Activated T-cell treated with anti-CD3 and anti-CD28 coated beads, Interleukin-2, amount 50 U/mL, for 48 hours (primary cell): ENCODE results near the gene MRPL17.

ENCODE experiments used
- DNase-seq, 2 experiments: peaks; one replicate each; pipeline ENCODE4 v3.0.0-alpha.2; 2020

MRPL17 gene

GRCh38 chr11:6681949-6682348, 1.2 kb downstream of the MRPL17 start:
- no peak for DNase-seq

DNA sequence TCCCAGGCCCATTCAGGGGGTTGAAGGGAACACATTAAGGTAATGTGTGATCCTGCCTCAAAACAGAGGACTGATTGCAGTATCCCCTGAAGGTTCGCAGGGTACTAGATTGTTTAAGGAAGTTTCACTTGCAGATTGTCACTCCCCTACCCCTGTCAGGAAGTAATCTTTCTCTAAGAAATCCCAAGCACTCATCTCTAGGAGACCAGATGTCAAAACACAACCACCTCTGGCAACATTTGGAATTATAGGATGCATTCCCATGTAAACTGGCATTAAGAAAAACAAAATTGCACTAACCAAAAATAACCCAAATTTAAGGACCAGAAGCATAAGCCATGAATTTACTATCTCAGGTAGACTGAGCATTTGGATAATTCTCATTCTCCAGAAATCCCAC, 1.6 kb downstream of the MRPL17 start:
- DNase-seq: no peak

- DNase-seq: no peak
Measured at GRCh38 chr11:6677018-6677417, 6.1 kb downstream of the MRPL17 start.

- DNase-seq: no peak
Measured at GRCh38 chr11:6674862-6675261, 8.3 kb downstream of the MRPL17 start.

GRCh38 chr11:6674219-6674597, 8.9 kb downstream of the MRPL17 start:
- DNase-seq: no peak

GRCh38 chr11:6673523-6674218, 9.5 kb downstream of the MRPL17 start:
- no peak for DNase-seq

DNA sequence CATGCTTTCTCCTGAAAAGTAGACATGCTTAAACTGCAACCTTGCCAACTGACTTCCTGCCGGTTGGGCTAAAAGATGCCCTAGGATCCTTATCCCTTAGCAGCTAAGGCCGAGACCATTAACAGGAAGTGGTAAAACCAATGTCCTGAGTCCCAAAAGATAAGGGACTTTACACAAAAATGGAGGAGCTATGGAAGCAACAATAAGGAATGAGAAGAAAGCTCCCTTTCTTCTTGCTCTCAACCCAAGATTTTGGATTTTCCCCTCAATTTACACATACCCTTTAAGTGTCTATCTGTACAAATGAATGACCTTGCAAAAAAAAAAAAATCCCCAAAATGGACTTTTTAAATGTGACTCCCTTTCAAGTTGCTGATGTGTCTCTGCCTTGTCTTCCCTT, 11.1 kb downstream of the MRPL17 start:
- DNase-seq: no peak

DNA sequence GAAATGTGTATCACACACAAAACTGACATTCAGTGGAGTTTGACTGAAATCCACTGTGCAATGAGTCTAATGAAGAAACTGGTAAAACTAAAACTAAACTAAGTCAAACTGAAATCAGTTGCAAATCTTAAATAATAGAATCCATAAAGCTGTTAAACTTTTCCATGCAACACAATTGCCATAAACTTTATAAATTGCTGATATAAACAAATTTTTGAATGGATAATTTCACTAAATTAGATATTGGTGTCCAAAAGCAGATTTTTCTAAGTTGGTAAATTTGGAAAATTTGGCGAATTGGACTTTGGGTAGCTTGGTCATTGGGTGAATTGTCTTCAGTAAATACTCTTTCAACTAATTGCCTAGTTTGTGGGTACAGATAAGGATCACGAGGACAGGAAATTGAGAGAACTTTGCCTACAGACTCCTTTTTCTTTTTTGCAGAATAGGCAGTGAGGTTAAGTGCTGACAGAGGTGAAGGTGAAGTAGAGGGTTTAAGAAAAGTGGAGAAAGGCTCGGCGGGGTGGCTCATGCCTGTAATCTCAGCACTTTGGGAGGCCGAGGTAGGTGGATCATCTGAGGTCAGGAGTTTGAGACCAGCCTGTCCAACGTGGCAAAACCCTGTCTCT, 12.8 kb downstream of the MRPL17 start:
- DNase-seq: no peak

GRCh38 chr11:6667733-6668374, 15.3 kb downstream of the MRPL17 start:
- DNase-seq: peak; percentile 49 to 61

DNA sequence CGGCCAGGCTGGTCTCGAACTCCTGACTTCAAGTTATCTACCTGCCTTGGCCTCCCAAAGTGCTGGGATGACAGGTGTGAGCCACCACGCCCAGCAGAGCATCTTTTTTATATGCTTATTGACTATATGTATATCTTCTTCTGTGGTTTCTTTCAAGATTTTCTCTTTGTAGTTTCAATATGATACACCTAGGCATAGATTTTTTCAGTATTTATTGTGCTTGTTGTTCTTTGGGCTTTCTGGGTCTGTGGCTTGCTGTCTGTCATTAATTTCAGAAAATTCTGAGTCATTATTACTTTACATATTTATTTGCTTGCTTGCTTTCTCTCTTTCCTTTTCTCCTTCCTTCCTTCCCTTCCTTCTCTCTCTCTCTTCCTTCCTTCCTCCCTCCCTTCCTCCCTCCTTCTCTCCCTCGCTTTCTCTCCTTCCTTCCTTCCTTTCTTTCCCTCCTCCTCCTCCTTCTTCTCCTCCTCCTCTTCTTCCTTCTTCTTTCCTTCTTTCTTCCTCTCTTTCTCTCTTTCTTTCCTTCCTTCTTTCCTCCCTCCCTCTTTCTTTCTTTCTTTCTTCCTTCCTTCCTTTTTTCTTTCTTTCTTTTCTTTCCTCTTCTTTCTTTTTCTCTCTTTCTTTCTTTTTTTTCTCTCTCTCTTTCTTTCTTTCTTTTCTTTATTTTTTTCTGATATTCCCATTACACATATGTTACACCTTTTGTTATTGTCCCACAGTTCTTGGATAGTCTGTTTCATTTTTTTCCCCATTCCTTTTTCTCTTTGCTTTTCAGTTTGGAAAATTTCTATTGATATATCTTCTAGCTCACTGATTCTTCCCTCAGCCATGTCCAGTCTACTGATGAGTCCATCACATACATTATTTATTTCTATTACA, 16.6 kb downstream of the MRPL17 start:
- DNase-seq: no peak

DNA sequence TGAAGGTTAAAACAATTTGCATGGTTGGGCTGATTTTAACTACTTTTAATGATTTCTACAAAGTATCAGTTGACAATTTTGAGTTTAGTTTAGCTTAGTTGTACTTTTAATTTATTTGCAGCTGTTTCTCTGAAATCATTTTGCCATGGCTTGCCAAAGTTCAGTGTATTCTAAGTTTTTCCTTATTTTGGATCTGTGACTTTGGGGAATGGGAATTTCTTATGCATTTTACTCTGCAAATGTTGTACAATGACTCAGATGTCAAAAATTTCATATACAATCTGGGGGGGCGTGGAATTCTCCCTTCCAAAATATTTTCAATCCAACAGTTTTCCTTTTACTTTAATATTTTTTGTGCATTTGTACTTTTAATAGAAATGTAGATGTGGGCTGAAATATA, 18.6 kb downstream of the MRPL17 start:
- no peak for DNase-seq

DNA sequence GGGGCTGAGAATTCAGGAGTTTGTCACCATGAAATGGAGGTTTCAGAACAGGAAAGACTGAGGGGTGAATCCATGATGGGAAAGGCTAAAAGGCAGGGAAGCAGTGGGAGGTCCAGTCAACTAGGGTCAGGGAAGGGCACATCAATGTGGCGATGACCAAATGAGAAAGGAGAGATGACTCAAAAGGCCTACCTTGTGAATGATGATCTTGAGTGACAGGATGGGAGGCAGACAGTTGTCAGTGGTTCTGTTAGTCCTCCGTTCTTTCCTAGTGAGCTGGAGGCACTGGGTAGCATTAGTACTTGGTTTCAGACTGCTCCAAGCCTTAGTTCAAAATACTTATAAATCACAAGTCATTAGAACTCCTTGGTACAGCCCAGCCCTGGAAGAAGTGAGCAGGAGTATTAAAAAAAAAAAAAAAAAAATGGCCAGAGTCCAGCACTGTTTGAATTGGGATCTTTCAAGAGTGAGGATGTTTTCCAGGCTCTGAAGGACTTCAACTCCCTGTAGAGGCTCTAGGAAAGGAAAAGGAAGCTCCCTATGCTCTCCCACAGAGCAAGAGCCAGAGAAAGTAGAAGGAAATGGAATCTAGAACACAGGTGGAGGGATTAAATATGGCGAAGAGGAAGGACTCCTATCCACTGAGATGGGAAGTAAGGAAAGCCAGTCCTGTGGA, 19.2 kb downstream of the MRPL17 start:
- no peak for DNase-seq

DNA sequence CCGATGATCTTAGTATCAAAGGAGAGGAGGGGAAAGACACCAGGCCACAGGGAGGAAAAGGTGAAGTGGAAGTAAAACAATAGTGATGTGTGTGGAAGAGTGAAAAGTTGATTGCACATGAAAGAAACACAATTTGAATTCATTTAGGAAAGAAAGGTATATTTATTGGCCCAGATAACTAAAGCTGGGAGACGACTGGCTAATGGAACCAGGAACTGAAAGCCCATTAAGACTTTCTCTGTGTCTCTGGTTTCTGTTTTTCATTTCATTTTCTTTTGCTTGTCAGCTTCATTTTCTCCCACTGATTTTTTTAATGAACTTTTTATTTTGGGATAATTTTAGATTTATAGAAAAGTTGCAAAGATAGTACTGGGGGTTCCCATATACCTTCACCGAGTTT, 22.4 kb downstream of the MRPL17 start:
- no peak for DNase-seq

- DNase-seq: no peak
Measured at GRCh38 chr11:6658647-6659046, 24.5 kb downstream of the MRPL17 start.

GRCh38 chr11:6657346-6657745, 25.8 kb downstream of the MRPL17 start:
- DNase-seq: no peak

GRCh38 chr11:6656936-6657335, 26.2 kb downstream of the MRPL17 start:
- no peak for DNase-seq

DNA sequence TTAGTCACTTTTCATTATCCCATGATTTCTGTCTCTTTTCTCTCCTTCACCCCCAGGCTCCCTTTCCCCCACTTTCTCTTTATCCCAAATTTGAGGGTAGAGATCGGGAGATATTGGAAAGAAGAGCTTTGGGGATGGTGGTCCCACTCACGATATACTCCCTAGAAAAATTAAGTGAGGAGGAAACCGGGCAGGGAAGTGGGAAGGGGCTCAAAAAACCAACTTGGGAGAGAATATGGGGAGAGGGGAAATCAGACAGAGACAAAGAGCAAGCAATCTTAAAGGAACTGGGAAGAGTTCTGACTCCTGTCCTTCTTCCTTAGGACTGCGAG, 26.6 kb downstream of the MRPL17 start:
- DNase-seq: no peak

DNA sequence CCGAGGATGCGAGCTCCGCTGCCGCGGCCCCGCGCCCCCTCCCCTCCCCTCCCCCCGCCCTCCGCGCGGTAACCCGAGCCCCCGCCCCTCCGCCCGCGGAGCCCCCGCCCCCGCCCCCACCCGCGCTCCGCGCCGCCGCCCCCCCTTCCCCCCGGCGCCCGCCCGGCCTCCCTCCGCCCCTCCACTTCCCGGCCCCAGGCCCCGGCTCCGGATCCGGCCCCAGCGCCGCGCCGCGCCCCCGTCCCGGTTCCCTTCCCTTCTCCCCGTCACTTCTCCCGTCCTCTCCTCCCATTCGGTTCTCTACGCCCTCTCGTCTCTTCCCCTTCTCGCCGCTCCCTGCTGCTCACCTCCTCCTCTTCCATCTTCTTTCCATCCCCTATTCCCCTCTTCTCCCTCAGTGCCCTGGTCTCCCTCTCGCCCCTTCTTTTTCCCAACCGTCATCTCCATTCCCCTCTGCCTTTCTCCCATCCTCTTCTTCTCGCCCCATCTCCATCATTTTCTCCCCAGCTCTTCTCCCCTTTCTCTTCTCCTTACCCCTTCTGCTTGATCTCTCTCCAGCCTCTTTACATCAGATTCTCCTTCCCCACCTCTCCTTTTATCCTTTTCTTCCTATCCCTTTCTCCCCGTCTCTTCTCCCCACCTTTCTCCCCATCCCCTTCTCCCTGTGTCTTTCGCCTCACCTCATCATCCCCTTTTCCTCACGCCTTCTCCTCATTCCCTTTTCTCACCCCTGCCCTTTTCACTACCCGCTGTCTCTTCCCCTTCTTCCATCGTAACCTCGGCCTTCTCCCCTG, 27.2 kb downstream of the MRPL17 start, which contains the start of gene DCHS1:
DCHS1 (minus strand) TSS at position 20 of the 794 bp plus-strand sequence. CDS start 14,196 bp downstream, outside the sequence.
- DNase-seq: no peak

- peak; percentile 50 to 52 for DNase-seq
Measured at GRCh38 chr11:6655020-6655789, 27.9 kb downstream of the MRPL17 start.

DNA sequence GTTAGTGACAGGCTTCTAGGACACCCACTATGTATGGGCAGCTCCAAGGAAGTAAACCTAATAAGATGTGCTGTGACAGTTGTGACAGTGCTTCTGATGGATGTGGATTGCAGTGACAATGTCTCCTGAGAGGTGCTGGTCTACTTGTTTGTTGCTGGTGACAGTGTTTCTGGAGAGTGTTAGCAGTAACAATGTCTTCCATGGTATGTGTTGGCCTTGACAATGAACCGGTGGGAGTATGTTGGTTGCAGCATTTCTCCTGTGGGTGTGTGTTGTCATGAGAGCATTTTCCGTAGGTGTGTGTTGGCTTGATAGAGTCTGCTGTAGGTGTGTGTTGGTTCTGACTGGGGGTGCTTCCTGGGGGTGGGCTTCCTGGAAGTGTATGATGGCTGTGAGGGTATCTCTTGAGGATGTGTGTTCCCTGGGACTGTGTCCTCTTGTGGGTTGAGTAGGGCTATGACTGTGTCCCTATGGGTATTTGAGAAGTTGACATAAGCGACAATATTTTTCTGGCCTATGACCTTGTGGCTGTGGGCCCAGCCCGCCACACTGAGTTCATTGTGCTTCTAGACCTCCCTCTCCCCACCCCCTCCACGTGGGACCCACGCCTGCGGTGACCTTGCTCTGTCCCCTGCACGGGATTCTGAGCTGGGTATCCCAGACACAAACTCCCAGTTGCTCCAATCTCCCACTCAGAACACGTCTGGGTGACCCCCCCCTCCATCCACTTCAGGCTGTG, 28.7 kb downstream of the MRPL17 start:
- DNase-seq: peak in 1 of 2 experiments; percentile 20
